Measurements from ENCODE around the gene TMEM150A. TPM values are rescaled to one million over a fixed set of nuclear protein-coding genes. Genes with fewer than 3 reads are reported as not detected.
"Not testable (repeated sequence)": the region's sequence is repeated elsewhere in the genome, so short reads cannot be mapped to it uniquely, and the experiment has no call there.

Gene TMEM150A
- total RNA-seq, 1 donor from 2014 or later, result 15.0 TPM

GRCh38 chr2:85604568-85605339 is 2.3 kb upstream of the TMEM150A start:
- ATAC-seq (ENCODE audit: low read depth), result no peak
- H3K27ac Mint-ChIP-seq, result no peak overlapping the region
- no peak for DNase-seq
- no peaks in the 10 kb centered on the region for H3K9me3 Mint-ChIP-seq
- H3K27me3 Mint-ChIP-seq, result no peaks in the 10 kb centered on the region
- CTCF ChIA-PET, result no interaction called here
- peaks cover 42% of the 10 kb centered on the region for H3K36me3 Mint-ChIP-seq (ENCODE audit: low read depth)
- POLR2A ChIA-PET, result interaction anchor here (0.8 to 4.2 kb wide), 5 partner anchors 9 to 66 kb away, joined by 3 to 22 read pairs (median 3); partner anchors contain the start of genes GGCX, MAT2A, RNF181 and USP39
- no peak overlapping the region for H3K4me3 Mint-ChIP-seq
- intact Hi-C loops (cut with micrococcal nuclease), result no loop called here
- peaks cover 40% of the 10 kb centered on the region for H3K4me1 Mint-ChIP-seq
- TF ChIP-seq CTCF (IDR thresholded peaks at IDR 0.05), result no peak

- intact Hi-C loops (cut with micrococcal nuclease); H3K9me3 Mint-ChIP-seq; H3K27me3 Mint-ChIP-seq; ATAC-seq (ENCODE audit: low read depth); DNase-seq; CTCF ChIA-PET: not testable (repeated sequence)
- Mint-ChIP-seq H3K4me3 (peak overlapping the region; percentile 90), H3K27ac (peak overlapping the region; percentile 18), H3K4me1 (peaks cover 36% of the 10 kb centered on the region), H3K36me3 (ENCODE audit: low read depth) (peaks cover 43% of the 10 kb centered on the region)
- POLR2A ChIA-PET, result interaction anchor here (0.7 to 4.2 kb wide), 5 partner anchors 8 to 196 kb away, joined by 4 to 23 read pairs (median 15); partner anchors contain the start of genes GGCX, RNF181, SH2D6 and USP39
Measured at GRCh38 chr2:85604133-85604444, 1.6 kb upstream of the TMEM150A start.

- Mint-ChIP-seq H3K4me1 (peaks cover 35% of the 10 kb centered on the region), H3K36me3 (ENCODE audit: low read depth) (peaks cover 43% of the 10 kb centered on the region), H3K9me3 (no peaks in the 10 kb centered on the region), H3K27me3 (no peaks in the 10 kb centered on the region), H3K4me3 (peak overlapping the region; percentile 87), H3K27ac (peak overlapping the region; percentile 84)
- ATAC-seq (ENCODE audit: low read depth) (peak; percentile 27), DNase-seq (no peak)
- ChIA-PET POLR2A (interaction anchor here (0.5 to 3.5 kb wide), 7 partner anchors 10 to 656 kb away, joined by 4 to 28 read pairs (median 15); partner anchors contain the start of genes C2orf68, GGCX, MAT2A and SH2D6), CTCF (interaction anchor here (0.6 to 1.2 kb wide), 3 partner anchors 70 to 182 kb away, joined by 3 to 7 read pairs (median 3); partner anchors contain the start of gene SH2D6)
- intact Hi-C loops (cut with micrococcal nuclease), result loop anchor here (1.0 to 2.0 kb wide), 8 partner anchors 10 to 248 kb away; partner anchors contain the start of genes C2orf68, ELMOD3, GGCX and MAT2A
- TF ChIP-seq CTCF (IDR thresholded peaks at IDR 0.05), result no peak
Measured at GRCh38 chr2:85601771-85602475, 575 bp downstream of the TMEM150A start.

GRCh38 chr2:85600951-85601770 is 1.3 kb downstream of the TMEM150A start:
- ChIA-PET CTCF (interaction anchor here (0.6 kb wide), 1 partner anchor 181 kb away, joined by 3 read pairs; no protein-coding TSS in a partner anchor), POLR2A (interaction anchor here (1.0 to 3.5 kb wide), 9 partner anchors 11 to 182 kb away, joined by 3 to 28 read pairs (median 11); partner anchors contain the start of genes C2orf68, GGCX, MAT2A and SH2D6)
- Mint-ChIP-seq H3K9me3 (no peaks in the 10 kb centered on the region), H3K4me1 (peaks cover 40% of the 10 kb centered on the region), H3K27ac (peak overlapping the region; percentile 84), H3K36me3 (ENCODE audit: low read depth) (peaks cover 44% of the 10 kb centered on the region), H3K27me3 (no peaks in the 10 kb centered on the region), H3K4me3 (peak overlapping the region; percentile 87)
- intact Hi-C loops (cut with micrococcal nuclease), result no loop called here
- no peak for DNase-seq
- no peak for ATAC-seq (ENCODE audit: low read depth)
- TF ChIP-seq CTCF (IDR thresholded peaks at IDR 0.05), result no peak

- intact Hi-C loops (cut with micrococcal nuclease), result no loop called here
- Mint-ChIP-seq H3K4me3 (no peak overlapping the region), H3K27me3 (no peaks in the 10 kb centered on the region), H3K27ac (no peak overlapping the region), H3K4me1 (peaks cover 48% of the 10 kb centered on the region), H3K9me3 (no peaks in the 10 kb centered on the region), H3K36me3 (ENCODE audit: low read depth) (peaks cover 46% of the 10 kb centered on the region)
- DNase-seq, result no peak
- TF ChIP-seq CTCF (IDR thresholded peaks at IDR 0.05), result no peak
- ATAC-seq (ENCODE audit: low read depth), result no peak
- ChIA-PET CTCF (no interaction called here), POLR2A (interaction anchor here (0.8 to 1.5 kb wide), 5 partner anchors 12 to 39 kb away, joined by 3 to 11 read pairs (median 5); partner anchors contain the start of genes C2orf68 and GGCX)
Measured at GRCh38 chr2:85600235-85600575, 2.3 kb downstream of the TMEM150A start.
